ENCODE results near the gene CAPN2.
A peak's percentile ranks its signal among the peaks of the same experiment; 100 is the strongest.

The CAPN2 gene

DNA sequence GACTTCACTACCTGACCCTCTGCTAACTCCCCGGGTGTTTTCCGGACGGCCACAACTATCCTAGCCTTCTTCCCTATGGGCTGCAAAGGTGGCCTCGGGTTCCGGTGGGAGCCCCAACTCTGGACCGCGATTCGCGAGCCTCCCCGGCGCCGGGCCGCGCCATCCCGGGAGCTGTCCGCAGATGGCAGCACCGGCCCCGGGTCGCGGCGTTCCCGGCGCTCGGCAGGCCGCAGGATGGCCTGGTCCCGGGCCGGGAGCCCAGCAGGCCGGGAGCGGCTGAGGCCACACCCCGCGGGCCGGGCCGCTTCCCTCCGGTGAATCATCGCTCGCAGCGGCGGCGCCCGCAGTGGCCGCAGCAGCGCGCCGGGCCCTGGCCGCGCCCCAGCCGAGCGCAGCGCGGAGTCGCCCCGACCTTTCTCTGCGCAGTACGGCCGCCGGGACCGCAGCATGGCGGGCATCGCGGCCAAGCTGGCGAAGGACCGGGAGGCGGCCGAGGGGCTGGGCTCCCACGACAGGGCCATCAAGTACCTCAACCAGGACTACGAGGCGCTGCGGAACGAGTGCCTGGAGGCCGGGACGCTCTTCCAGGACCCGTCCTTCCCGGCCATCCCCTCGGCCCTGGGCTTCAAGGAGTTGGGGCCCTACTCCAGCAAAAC is at the start of gene CAPN2:
TSS of gene CAPN2 (plus strand) at position 346 of the 656 bp plus-strand sequence. CDS start at position 448, 102 bp downstream.
- peak; percentile 64 for DNase-seq

DNA sequence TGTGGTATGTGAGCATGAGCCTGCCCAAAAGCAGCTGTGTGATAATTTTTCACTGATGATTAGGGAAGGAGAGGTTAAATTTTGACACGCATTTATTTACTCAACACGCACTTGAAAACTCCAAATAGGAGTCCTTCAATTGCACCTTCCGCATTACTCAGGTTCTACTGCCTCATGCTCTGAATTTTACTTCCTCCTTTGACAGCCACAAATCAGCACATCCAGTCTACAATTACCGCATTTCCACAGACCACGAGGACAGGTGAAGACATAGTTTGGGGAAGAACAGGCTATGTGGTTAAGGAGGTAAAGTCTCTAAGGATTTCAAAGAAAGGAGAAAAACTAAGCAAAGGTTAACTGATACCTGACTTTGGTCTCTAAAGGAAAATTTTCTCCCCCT is 49.4 kb upstream of the CAPN2 start:
- no peak for DNase-seq

GRCh38 chr1:223664106-223664505 is 48.2 kb upstream of the CAPN2 start:
- DNase-seq: no peak

- DNase-seq: no peak
Measured at GRCh38 chr1:223665592-223666312, 46.6 kb upstream of the CAPN2 start, which contains the start of gene CAPN8. Gene CAPN8, minus strand, starts transcription at chr1:223665701. Its CDS starts 55 bp downstream, at chr1:223665646.

DNA sequence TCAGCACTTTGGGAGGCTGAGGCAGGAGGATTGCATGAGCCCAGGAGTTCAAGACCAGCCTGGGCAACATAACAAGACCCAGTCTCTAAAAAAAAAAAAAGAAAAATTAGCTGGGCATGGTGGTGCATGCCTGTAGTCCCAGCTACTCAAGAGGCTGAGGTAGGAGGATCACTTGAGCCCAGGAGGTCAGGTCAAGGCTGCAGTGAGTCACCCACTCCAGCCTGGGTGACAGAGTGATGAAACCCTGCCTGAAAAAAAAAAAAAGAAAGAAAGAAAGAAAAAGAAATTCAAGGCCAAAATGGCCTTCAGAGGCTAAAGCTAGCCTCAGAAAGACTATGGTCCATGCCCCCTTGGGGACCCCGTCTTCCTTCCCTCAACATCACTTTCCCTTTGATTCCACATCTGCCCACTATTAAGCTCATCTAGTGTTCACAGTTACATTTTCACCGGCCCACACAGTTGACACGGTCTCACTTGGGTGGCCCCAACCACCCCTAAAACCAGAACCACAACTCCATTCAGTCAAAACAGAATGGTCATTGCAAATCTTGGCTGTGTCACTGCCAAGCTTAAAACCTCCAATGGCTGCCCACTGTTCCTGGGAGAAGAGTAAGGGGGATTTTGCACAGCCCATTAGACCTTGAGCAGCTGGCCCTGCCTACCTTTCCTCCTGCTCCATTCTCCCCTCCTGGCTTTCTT is 44.7 kb upstream of the CAPN2 start:
- no peak for DNase-seq

DNA sequence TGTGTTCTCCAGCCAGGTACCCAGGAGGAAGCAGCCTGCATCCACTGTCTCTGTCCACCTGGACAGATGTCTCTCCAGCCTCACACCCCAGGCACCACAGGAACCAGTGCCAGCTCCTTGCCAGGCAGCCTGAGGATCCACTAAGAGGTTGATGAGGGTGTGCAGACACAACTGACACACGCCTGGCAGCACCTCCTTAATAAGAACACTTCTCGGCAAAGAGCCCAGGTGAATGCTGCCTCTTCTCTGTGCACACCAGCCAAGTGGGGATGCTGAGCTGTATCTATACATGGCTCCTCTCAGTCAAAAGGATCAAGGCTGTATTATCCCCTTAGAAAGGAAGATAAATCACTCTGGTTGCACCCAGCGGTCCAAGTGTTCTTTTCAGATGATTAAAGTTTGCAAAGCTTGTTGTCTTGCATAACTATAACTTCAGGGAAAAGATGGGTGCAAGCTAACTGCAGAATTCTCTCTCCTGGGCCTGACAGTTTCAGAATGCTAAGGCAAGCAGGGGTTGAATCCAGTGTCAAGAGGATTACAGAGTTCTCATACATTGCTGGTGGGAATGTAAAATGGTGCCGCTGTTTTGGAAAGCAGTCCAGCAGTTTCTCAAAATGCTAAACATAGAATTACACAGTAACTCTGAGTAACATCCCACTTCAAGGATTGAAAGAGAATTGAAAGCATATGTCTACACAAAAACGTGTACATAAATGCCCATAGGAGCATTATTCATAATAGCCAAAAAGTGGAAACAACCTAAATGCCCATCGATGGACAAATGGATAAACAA is 43.1 kb upstream of the CAPN2 start:
- DNase-seq: no peak

DNA sequence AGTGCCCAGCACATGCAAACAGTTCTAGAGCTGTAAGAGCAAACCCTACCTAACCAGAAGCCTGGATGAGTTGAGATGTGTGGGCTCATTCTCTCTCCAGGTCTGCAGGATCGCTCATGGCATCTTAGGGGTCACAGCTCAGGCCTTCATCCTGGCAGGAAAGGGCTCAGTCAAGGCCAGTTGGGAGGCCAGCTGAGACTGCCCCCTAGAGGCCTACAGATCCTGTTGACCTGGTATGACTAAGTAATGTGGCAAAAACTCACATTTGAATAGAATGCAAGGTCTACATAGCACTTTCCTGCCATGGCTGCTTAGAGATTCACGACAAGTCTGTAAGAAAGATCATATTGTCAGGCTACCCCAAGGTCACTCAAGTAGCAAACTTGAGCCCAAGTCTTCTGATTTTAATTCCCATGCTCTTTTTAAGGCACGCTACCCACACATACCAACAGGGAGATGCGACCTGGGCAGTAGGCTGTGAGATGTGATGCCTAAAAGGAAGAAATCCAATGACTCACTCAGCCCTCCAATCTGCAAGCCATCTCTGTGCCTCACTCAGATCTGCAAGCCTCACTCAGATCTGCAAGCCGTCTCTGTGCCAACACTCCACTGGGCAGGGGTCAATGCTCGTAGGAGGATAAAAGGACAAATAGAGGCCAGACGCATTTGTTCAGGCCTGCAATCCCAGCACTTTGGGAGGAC is 41.7 kb upstream of the CAPN2 start:
- peak; percentile 22 for DNase-seq

GRCh38 chr1:223674119-223674890 is 38.0 kb upstream of the CAPN2 start:
- DNase-seq: no peak

DNA sequence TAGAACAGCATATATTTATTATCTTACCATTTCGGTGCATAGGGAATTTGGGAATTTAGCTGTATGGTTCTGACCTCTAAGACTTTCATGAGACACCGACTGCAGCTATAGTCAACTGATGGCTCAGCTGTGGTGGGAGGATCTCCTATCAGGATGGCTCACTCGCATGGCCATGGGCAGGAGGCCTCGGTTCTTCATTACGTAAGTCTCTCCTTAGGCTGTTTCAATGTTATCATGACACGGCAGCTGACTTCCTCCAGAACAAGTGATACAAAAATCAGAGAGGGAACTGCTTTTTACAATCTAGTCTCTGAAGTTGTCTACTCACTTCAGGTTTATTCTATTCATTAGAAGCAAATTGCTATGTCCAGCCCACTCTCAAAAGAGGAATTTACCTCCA is 33.5 kb upstream of the CAPN2 start:
- no peak for DNase-seq

GRCh38 chr1:223680188-223680587 is 32.2 kb upstream of the CAPN2 start:
- DNase-seq: no peak

DNA sequence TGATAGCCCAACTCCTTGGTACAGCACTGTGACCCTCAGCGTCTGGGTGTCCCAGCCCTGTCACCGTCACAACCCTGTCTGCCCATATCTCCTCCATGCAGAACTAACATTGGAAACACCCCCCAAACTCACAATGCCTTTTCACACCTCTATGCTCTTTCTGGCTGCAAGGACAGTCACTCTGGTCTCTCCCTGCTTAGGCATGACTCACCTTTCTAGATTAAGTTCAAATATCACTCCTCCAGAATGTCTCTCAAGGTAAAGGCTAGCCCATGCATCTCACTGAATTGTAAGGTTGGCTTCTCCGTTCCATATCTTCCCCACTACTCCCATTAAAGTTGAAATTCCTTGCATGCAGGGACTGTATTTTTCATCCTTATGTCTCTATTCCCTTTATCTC is 29.8 kb upstream of the CAPN2 start:
- DNase-seq: no peak

- peak; percentile 58 for DNase-seq
Measured at GRCh38 chr1:223683586-223684487, 28.5 kb upstream of the CAPN2 start.

GRCh38 chr1:223684488-223684792 is 27.9 kb upstream of the CAPN2 start:
- no peak for DNase-seq

GRCh38 chr1:223691121-223691520 is 21.2 kb upstream of the CAPN2 start:
- DNase-seq: no peak

DNA sequence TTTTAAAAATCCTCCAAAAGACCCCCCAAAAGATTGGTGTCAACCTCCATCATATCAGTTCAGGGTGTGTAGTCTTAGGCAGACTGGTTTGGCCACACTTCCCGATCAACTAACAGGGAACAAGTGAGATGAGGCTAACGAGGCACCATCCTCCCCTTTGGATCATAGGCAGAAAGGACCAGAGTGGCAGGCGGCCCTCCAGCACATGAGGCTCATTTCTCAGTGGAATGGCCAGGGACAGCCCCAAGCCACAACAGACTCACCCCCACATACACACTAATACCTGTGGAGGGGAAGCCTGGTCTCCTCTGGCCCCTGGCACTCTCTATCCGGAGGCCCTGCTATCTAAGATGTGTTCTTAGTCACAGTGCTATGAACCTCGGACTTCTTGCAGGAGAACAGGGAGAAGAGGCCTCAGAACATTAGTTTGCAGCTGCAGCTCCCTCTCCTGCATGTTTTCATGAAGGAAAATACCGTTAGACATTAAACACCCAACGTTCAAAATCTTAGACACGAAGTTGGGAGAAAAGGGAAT is 17.3 kb upstream of the CAPN2 start:
- DNase-seq: no peak

GRCh38 chr1:223695941-223696340 is 16.4 kb upstream of the CAPN2 start:
- DNase-seq: no peak

GRCh38 chr1:223700388-223700918 is 11.9 kb upstream of the CAPN2 start:
- no peak for DNase-seq

DNA sequence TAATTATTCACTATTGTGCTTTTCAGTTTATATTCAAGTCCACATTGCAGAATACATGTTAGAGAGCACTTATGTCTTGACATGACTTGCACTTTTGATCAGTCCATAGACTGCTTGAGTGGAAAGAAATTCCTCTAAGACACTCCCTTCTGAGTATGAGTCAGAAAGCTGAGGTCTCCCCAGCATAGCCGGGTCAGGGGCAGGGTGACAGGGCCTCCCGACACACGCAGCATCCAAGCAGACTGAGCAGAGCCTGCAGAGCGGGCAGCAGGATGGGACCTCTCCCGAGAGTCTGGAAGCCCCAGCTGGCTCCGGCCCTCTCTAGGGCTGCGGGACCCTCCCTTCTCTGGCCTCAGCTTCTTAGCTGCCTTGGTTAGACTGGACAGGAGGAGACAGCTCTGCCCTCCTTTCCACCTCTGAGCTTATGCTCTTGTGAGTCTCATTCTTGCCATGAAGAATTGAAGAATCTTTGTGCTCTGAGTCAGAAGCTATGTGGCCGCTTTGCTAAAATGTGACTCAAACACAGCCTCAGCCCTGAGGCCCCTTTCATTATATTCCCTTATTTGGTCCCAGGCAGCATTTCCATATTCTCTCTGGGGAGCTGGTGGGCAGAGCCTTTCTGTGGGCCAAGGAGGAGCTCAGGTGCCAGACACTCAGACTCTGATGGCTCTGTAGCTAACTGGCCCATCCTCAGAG is 11.2 kb upstream of the CAPN2 start:
- no peak for DNase-seq

Measured in CD4-positive, alpha-beta T cell treated with Interleukin-21 for 1 hour (primary cell).